ENCODE results near the gene ZNF384.

The ZNF384 gene

DNA sequence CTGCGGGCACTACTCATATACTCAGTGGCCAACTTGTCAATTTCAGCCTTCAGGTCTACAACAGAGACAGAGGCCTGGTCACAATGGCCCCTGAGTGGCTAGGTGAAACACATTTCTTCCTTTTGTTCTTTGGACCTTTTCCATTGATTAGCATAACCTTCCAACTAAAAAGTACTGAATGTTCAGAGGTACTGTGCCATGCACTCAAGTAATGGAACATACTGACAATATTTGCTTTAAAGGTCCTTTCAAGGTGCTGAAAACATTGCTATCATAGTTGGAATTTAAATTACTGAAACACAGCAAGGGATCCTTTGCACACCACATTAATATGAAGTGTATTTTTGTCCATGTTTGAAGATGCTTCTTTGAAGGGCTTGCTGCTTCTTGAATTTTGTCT, 35.8 kb downstream of the ZNF384 start:
- DNase-seq: no peak

DNA sequence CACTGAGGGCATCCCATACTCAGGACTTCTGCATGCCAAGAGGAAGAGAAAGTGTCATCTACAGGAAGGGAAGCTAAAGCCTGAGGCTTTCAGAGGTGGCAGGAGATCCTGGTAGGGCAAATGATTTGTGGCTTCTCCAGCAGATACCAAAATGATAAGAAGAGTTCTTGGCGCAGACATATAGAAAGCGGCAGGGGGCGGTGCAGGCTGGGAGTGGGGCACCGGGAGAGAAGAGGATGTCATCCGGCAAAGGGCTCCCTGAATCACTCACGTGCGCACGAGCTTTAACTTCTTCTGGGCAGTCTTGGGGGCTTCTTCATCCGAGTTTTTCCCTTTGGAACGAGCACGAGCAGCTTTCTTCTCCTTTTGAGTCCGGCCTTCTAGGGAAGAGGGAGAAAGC, 36.8 kb downstream of the ZNF384 start:
- no peak for DNase-seq

DNA sequence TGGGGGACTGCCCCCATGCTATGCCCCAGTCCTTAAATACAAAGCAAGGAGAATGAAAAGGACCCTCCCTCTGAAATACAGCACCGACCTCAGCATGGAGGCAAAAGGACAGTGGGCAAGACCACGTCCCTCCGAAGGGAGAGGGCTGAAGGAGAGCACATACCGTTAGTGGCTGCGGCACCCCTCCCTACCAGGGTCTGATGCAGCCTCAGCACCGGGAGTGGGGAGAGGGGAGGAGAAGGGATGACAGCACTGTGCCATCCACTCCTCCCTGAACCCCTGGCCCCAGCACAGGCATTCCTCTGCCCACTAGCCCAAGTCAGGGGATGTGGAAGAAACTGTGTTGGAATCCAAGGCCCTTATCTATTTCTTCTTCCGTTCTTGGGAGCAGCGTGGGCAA, 38.3 kb downstream of the ZNF384 start:
- no peak for DNase-seq

DNA sequence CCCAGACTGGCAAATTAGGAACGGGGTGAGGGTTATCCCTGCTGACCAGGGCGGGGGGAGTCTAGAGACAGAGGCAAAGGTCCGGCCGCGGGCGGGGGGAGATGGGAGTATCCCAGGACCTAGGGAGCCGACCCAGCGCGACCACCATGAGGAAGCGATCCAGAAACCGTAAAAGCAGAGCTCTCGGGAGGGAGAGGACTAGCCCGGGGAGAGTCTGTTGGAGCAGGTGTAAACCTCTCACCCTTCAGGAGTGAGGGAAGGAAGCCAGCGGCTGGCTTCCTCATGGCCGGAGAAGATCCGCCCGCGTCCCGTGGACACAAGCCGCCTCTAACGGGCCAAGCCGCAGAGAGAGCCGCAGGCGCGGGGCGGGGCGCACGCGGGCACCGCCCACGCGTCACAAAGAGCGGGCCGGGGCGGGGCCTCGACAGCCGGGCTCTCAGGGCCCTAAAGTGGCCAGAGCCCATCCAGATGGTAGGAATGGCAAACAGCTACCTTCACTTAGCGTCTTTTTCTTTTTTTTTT, 42.0 kb downstream of the ZNF384 start, which contains the start of gene ACRBP:
TSS of gene ACRBP (minus strand) at position 350 of the 522 bp plus-strand sequence. CDS start at position 284, 66 bp downstream.
- DNase-seq: no peak

DNA sequence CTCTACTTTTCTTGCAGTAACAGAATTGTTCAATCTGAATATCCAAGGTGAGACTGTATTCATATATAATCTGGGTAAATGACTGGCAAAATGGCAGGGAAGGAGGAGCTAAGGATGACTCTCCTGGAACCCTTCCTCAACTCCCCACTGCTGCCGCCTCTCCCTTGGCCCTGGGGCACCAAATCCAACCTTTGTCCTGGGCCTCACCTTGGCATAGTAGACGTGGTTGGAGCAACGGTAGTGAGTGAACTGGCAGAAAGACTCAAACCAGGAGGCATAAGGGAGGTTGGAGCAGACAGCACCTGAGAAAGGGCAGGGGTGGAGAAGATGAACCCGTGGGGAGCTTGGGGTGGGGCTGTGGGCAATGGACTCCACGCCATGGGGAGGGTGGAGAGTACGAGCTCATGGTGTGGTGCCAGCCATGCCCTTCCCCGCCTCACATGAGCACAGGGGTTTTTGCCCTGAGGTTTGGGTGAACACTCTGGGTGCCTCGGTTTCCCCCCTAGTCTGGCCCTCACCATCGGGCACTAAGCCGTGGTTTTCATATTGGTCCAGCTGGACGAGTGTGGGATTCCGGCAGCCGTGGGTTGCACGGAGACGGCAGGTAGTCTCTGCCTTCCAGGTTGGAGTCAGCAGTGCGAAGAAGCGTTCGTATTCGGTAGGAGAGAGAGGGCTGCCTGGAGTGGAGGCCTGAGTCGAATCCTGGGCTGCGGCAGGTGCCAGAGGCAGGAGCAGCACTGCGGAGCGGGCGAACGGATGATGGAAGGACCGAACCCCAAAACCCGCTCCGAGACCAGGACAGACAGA, 42.7 kb downstream of the ZNF384 start:
- DNase-seq: no peak

DNA sequence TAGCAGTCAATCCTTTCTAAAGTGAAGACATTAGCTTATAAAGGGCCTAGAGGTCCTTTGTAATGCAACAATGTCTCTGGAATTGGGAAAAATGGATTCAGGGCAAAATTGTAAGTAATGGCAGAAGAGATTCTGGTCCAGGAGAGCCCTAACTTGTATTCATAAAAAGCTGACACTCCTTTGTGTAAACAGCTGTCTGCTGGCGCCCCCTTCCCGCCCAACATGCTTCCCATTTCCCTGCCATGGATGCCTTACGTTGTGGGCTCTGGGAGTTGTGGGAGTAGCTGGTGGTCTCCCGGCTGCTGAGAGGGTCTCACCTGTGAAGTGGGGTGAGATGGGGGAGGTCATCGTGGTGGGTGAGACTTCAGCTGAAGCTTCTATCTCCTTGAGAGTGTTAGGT, 44.3 kb downstream of the ZNF384 start:
- DNase-seq: no peak

DNA sequence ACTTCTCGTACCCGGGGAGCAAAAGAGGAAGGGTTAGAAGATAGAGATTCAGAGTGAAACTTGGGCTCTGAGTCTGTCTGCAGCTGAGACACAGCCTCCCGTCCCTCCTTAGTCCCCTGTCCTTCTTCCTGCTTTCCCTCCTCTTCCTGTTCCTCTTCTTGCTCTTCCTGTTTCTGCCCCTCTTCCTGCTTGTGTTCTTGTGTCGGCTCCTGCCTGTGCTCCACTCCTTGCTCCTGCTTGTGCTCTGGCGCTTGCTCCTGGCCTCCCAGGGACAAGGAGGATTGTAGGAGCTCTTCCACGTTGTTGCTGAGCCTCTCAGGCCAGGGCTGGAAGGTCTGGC, 44.9 kb downstream of the ZNF384 start:
- no peak for DNase-seq

DNA sequence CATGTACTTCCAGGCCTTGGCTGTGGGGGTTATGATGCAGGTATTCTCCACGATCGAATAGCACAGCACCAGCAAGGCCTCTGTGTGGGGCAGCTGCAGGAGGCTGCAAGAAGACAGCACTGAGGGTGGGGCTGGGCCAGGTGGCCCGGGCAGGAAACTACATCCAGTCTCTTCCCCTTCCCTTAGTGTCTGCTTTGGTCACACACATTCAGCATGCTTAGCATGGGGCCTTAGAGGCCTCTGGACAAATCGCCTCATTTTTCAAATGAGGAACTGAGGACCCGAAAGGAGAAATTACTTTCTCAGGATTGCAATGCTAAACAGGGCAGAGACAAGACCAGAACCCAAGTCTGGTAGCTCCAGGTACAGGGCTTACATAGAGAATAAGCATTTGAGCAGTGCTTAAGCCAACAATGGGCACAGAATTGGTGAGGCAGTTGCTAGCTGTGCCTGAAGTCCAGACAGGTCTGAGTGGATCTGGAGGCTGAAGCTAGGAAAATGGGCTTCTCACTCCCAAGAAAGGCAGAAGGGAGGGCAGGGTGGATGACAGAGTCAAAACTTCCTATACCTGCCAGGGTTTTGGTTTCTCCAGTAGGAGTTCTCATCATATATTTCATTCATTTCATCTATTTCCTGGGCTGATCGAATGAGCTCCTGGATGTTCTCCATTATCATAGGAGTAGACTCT, 45.5 kb downstream of the ZNF384 start:
- no peak for DNase-seq

DNA sequence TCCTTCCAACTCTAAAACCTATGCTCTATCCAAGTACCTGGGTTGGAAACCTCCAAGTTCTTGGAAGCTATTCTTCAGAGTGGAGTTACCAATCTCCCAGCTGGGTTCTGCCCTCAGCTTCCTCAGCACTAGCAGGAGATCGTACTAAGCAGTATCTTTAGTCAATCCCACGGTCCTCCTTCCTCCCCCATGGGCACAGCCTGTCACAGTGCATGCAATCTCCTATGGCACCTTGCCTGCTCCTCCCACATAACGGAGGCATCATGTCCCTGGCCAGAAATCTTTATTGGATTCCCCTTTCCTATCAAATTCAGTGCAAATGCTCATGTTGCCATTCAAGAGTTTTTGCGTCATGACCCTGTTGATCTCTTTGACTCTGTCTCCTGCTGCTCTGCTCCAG, 48.0 kb downstream of the ZNF384 start:
- DNase-seq: no peak

DNA sequence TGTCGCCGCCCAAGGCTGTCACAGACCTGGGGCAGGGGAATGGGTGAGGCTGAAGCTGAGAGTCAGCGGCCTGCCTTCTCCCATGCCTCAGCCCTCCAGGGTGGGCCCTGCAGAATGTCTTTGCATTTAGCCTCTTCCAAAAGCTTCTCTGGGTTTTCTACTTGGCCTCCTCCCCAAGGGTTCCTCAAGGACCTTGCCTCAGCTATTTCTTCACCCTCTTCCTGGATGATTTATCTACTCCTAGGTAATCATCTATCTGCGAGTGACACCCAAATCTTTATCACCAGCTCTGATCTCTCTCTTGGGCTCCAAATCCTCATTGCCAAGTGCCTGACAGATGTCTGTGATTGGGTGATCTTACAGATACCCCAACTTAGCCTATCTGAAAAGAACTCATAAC, 48.7 kb downstream of the ZNF384 start:
- DNase-seq: no peak

DNA sequence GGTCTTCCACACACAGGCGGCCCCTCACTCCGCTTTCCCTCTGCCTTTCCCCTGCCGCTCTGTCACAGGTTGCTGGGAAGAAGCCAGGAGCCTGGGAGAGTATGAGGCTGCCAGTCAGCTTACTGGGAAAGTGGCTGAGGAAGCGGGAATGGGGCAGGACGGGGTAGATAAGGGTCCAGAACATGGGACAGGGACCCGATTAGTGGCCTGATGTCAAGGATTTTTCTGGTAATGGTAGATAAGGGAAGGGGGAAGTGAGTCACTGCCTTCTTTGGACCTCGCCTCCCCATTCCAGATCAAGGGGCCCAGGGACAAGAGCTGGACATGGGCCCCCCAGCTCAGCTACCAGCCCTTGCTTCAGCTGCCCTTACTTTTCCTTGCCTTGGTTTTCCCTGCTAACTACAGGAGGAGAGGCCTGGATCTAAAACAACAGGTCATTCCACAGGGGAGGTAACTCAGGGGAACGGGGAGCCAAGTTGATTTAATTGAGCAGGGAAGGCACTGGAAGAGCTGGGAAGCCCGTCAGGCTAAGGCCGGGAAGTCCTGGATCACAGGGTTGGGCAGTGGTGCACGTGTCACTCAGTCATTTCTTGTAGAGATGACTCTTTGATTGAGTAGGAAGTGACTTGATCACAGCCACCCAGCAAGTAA, 49.9 kb downstream of the ZNF384 start:
- DNase-seq: no peak

DNA sequence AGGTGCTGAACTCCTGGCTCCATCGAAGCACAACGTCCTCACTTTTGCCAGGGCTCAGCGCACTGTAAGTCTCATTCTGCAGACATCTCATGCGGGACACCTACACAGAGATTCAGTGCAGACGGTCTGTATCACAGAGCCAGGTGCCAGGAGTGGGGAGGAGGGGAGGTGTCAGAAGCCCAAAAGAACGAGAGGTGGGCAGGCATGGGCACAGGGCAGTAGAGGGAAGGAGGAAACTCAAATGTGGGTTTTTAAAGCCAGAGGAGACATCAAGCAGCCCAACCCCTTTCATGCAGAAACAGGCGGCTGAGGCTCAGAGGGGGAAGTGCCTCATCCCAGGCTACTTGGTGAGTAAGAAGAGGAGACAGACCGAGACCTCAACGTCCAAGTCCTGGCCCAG, 50.9 kb downstream of the ZNF384 start:
- no peak for DNase-seq

DNA sequence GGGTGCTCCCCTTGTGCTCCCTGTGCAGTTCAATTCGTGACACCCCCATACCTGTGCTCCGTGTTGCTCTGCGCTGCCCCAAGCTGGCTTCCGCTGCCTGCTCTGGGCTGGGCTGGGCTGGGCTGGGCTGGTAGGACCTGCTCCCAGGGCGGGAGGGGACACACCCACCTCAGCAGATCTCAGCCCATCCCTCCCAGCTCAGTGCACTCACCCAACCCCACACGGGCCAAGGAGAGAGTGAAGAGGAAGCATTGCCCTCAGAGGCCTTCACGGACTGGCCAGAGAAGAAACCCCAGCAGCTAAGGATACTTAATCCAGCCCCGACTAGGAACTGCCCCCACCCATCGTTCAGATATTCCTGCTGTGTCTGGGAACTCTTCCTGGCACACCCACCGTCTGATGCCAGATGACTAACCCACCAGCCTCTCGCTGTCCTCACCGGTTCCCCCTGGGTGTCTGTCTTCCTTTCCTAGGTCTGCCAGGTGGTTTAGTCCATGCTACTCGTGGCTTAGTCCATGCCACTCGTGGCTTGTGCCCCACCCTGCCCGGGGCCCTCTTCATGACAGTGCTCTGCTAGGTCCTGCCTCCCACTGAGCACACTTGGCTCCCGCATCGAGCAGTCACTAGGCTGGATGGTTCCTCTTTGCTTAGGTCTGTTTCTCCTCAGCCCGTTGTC, 53.2 kb downstream of the ZNF384 start, which contains the start of gene LPAR5:
TSS of gene LPAR5 (minus strand) at position 104 of the 676 bp plus-strand sequence. CDS start 14,711 bp downstream, outside the sequence.
- no peak for DNase-seq

DNA sequence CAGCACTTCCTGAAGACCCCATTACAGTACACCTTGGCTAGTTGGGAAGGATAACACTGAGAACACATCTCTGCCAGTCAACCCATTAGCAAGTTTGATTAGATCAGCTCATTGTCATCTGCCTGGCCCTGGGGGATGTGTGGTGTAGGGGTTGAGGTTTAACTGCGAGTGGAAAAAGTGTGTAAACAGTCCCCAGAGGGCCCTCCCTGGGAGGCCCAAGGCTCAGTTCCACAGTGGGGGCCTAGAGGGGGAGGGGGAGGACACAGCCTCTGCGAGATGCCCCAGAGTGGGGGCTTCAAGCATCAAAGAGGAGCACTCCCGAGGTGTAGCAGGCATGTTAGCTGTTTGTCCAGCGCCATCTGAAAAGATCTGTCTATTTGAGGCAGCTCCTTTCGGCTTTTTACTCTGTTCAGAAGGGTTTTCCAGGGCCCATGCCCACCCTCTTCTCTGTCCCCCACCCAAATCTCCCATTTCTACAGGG, 53.8 kb downstream of the ZNF384 start:
- DNase-seq: no peak

DNA sequence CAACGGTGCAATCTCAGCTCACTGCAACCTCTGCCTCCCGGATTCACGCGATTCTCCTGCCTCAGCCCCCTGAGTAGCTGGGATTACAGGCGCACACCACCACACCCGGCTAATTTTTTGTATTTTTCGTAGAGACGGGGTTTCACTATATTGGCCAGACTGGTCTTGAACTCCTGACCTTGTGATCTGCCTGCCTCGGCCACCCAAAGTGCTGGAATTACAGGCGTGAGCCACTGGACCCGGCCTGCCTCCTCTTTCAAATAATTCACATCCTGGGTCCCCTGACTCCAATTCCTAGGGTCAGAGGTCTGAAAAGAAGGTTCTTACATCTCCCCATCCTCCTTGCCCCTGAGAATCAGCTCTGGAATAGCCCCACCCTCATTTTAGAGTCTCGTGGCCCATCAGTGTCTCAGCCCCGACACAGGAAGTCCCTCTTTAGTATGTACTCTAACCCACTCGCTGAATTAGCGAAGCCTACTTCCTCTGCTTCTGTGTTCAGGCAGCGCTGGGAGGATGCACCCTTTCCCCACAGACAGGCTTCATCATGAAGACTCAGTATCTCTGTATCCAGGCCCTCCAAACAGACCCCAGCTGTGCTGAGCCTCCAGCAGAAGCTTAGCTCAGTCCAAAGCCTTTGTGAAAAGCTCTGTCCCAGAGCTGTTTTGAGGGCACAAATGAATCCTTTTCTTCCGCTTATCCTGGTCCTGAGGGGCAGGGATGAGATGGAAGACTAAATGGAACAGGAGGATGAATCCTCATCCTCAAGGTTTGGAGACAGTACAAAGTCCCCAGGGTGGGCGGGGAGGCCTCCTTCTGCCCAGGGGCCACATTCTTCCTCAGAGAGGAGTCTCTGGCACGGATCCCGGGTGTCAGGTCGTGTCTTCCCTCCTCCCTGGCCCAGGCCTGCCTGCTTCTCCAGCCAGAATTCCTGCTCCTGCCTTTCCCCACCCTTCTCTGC, 56.9 kb downstream of the ZNF384 start:
- peak; percentile 37 for DNase-seq

DNA sequence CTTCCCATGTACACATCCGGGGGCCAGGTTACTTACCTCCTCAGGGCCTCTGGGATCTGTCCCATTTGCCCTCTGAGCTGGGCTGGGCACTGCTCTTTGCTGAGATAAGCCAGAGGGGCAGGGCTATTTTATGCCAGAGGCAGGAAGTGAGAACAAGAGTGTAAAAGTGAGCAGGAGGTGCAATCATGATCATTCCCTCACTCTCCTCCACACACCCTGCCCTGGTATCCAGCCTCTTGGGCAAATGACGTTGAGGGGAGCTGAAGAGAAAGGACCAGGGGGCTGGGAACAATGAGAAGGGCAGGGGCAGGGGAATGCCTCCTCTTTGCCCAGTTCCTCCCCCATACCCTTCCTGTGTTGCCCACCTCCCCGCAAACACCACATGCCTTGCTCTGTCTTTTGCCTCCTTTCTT, 57.6 kb downstream of the ZNF384 start:
- no peak for DNase-seq

DNA sequence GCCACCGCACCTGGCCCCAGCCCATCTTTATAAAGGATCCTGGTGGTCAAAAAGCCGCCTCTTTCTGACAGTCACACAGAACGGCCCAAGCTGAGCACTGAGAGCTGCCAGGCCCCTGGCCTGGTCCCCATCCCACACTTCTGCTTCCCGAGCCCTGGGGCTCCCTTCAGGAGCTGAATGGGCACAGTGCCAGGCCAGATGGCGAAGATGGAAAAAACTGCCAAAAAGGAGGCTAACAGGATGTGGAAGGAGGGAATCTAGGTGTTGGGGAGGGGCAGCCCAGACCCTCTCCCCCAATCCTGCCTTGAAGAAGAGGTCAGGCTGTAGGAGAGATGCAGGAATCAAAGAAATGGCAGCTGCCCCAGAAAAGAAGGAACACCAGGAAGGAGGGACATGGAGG, 58.4 kb downstream of the ZNF384 start:
- DNase-seq: no peak

DNA sequence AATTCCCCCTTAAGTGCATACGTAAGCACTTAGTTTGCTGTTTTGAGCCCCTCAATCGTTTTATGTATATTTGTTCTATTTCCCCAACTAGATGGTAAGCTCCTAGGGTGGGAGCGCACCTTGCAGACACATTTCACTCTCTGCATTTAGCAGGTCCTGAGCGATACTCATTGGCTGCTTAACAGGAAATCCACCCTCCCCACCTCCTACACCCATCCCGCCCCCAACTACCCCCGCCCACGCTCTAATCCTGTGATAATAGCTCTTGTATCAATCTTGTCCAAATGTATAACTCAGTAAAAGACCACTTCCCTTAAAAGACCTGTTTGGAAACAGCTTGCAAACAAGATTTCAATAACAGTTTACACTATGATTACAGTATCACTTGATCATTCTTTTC, 61.6 kb downstream of the ZNF384 start:
- peak; percentile 32 for DNase-seq

DNA sequence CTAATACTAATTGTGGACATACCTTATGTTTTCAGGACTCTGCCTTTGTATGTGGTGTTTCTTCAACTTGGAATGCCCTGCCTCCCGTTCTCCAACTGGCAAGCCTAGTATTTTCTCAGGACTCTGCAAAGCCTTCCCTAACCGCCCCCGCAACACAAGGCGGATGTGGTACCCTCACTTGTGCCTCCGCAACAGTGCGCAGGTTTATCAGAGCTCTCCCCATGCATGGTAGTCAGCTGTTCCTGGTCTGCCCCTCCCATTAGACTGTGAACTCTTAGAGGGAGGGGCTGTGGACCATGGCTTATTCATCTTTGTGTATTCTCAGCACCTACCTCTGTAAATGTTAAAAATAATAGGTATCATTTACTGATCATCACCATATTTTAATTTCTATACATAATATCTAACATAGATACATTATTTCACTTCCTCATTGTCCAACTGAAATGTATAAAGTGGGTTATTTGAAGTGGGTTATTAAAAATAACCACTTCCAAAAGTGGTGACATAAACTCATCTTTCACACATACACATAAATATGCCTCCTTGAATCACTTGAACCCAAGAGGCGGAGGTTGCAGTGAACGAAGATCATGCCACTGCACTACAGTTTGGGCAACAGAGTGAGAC, 62.4 kb downstream of the ZNF384 start:
- DNase-seq: no peak

DNA sequence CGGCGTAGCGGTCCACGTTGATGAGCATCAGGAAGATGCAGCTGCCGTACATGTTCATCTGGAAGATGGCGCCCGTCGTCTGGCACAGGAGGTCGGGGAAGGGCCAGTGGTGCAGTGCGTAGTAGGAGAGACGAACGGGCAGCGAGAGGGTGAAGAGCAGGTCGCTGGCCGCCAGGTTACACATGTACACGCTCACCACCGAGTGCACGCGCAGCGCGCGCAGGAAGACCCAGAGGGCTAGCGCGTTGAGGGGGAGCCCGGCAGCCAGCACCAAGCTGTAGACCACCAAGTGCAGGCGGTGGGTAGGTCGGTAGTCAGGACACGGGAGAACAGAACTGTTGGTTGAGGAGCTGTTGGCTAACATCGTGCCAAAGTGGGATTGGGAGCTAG, 68.3 kb downstream of the ZNF384 start:
- no peak for DNase-seq
